IMR-90 (cell line): ENCODE data around the gene RNPEPL1. TPM values are rescaled to one million over a fixed set of nuclear protein-coding genes. Genes with fewer than 3 reads are reported as not detected.
A peak's percentile ranks its signal among the peaks of the same experiment; 100 is the strongest.

Experiments
- ATAC-seq: fragments of 200-7000 bp; cut with Tn5 transposase; 2 replicates; pipeline ENCODE4 v1.9.1; 2020; ENCODE audit warnings: low read depth, mild to moderate bottlenecking, moderate library complexity
- BruUV-seq: library from RNA; stranded (reverse); fragments of 400-500 nt; replicated peaks from 2 replicates; lab custom pipeline; 2021; lab: Mats Ljungman, UMichigan
- CTCF ChIA-PET: fragments of 300-600 bp; formaldehyde crosslinking; extraction: SDS; loops from one replicate; lab custom pipeline; 2021; ENCODE audit warnings: antibody characterized with exemption; lab: Yijun Ruan, JAX
- POLR2A ChIA-PET: fragments of 300-600 bp; sonication (Branson Sonifier 250); formaldehyde crosslinking; loops from one replicate; lab custom pipeline; 2022; ENCODE audit warnings: antibody characterized with exemption; ENCODE audit not compliant: unreplicated experiment; lab: Charles Lee
- DNase-seq: peaks from one replicate; pipeline ENCODE4 v3.0.0; 2013
- H2AFZ ChIP-seq: replicated peaks from 2 replicates; pipeline ENCODE3; 2013; ENCODE audit warnings: low read length, mild to moderate bottlenecking; ENCODE audit not compliant: poor library complexity
- H2AK5ac ChIP-seq: 2 replicates; pipeline ENCODE4 v1.6.1; 2013; ENCODE audit warnings: low read depth, low read length, inconsistent platforms
- H2AK9ac ChIP-seq: replicated peaks from 2 replicates; pipeline ENCODE3; 2013; ENCODE audit warnings: mild to moderate bottlenecking, low read depth, low read length, moderate library complexity; ENCODE audit not compliant: poor library complexity
- H2BK120ac ChIP-seq: 2 replicates; pipeline ENCODE4 v1.6.1; 2013; ENCODE audit warnings: low read depth, low read length, inconsistent platforms
- H2BK15ac ChIP-seq: 3 replicates; pipeline ENCODE4 v1.6.1; 2013; ENCODE audit warnings: low read depth, low read length, inconsistent platforms
- H2BK20ac ChIP-seq: 2 replicates; pipeline ENCODE4 v1.6.1; 2013; ENCODE audit warnings: low read depth, mild to moderate bottlenecking, inconsistent platforms, low read length, moderate library complexity
- H2BK5ac ChIP-seq: 2 replicates; pipeline ENCODE4 v1.6.1; 2013; ENCODE audit warnings: mild to moderate bottlenecking, low read depth, low read length, inconsistent platforms; ENCODE audit not compliant: poor library complexity, severe bottlenecking
- H3K14ac ChIP-seq: replicated peaks from 2 replicates; pipeline ENCODE4 v1.6.1; 2013; ENCODE audit warnings: low read depth, low read length, inconsistent platforms
- H3K18ac ChIP-seq: 2 replicates; pipeline ENCODE4 v1.6.1; 2013; ENCODE audit warnings: low read depth, low read length, control low read depth
- H3K23ac ChIP-seq: 2 replicates; pipeline ENCODE4 v1.6.1; 2013; ENCODE audit warnings: low read depth, low read length, inconsistent platforms
- H3K27ac ChIP-seq: 2 replicates; pipeline ENCODE4 v1.5.1; 2013; ENCODE audit warnings: mild to moderate bottlenecking, control low read depth, low read length; ENCODE audit not compliant: insufficient read depth
- H3K27me3 ChIP-seq: 2 replicates; pipeline ENCODE4 v1.6.1; 2013; ENCODE audit warnings: low read length; ENCODE audit not compliant: control insufficient read depth, insufficient read depth
- H3K36me3 ChIP-seq: 2 replicates; pipeline ENCODE4 v1.6.1; 2013; ENCODE audit warnings: low read length, mixed read lengths; ENCODE audit not compliant: control insufficient read depth, insufficient read depth
- H3K4ac ChIP-seq: 2 replicates; pipeline ENCODE4 v1.6.1; 2013; ENCODE audit warnings: low read depth, low read length, inconsistent platforms
- H3K4me1 ChIP-seq: 2 replicates; pipeline ENCODE4 v1.6.1; 2013; ENCODE audit warnings: low read length, mixed read lengths; ENCODE audit not compliant: control insufficient read depth, insufficient read depth
- H3K4me2 ChIP-seq: 2 replicates; pipeline ENCODE4 v1.6.1; 2013; ENCODE audit warnings: low read depth, mild to moderate bottlenecking, control low read depth, low read length, moderate library complexity
- H3K4me3 ChIP-seq: 2 replicates; pipeline ENCODE4 v1.5.1; 2013; ENCODE audit warnings: low read depth, mild to moderate bottlenecking, control low read depth, low read length, moderate library complexity; ENCODE audit not compliant: insufficient read depth
- H3K56ac ChIP-seq: 2 replicates; pipeline ENCODE4 v1.6.1; 2013; ENCODE audit warnings: low read length, inconsistent platforms; ENCODE audit not compliant: insufficient read depth; ENCODE audit errors: extremely low read depth
- H3K79me1 ChIP-seq, 2 experiments: 2 replicates each; pipeline ENCODE4 v1.6.1; 2013; ENCODE audit warnings: low read length in 2 of 2, inconsistent platforms in 1 of 2, low read depth in 1 of 2
- H3K9ac ChIP-seq: 2 replicates; pipeline ENCODE4 v1.6.1; 2013; ENCODE audit warnings: low read depth, low read length, control low read depth
- H3K9me1 ChIP-seq: 2 replicates; pipeline ENCODE4 v1.6.1; 2013; ENCODE audit warnings: low read length, inconsistent platforms; ENCODE audit not compliant: insufficient read depth
- H3K9me3 ChIP-seq: 2 replicates; pipeline ENCODE4 v1.6.1; 2013; ENCODE audit warnings: low read length; ENCODE audit not compliant: control insufficient read depth, insufficient read depth
- H4K20me1 ChIP-seq: 2 replicates; pipeline ENCODE4 v1.6.1; 2013; ENCODE audit warnings: low read length, inconsistent platforms; ENCODE audit not compliant: insufficient read depth
- H4K5ac ChIP-seq: 2 replicates; pipeline ENCODE4 v1.6.1; 2013; ENCODE audit warnings: mild to moderate bottlenecking, low read depth, low read length, control low read depth
- H4K8ac ChIP-seq, 2 experiments: 2 replicates each; pipeline ENCODE4 v1.6.1; 2013; ENCODE audit warnings: low read depth in 2 of 2, low read length in 2 of 2, control low read depth in 1 of 2, inconsistent platforms in 1 of 2
- H4K91ac ChIP-seq: 2 replicates; pipeline ENCODE4 v1.6.1; 2013; ENCODE audit warnings: low read depth, low read length, inconsistent platforms; ENCODE audit not compliant: insufficient read depth
- MXI1 ChIP-seq: IDR thresholded peaks from 2 replicates; pipeline ENCODE4 v1.6.1; 2012; ENCODE audit warnings: low read depth, mild to moderate bottlenecking, low read length, moderate library complexity, borderline replicate concordance
- WGBS, 2 experiments: methylation state at CpG; one replicate each; pipeline versions ENCODE4 v1.1.5 to v1.1.7; 2013; ENCODE audit warnings: missing lambda C conversion rate in 2 of 2; ENCODE audit not compliant: insufficient read length in 1 of 2; ENCODE audit errors: extremely low coverage in 2 of 2; 5-methylcytosine and 5-hydroxymethylcytosine counted together
- dilution Hi-C: fragments of 300-500 bp; cut with HindIII; formaldehyde crosslinking; loops from one replicate; pipeline ENCODE4 v1.14.3; 2018; ENCODE audit warnings: low sequenced_read_pairs; ENCODE audit not compliant: unreplicated experiment
- in situ Hi-C: fragments of 300-500 bp; cut with MboI; formaldehyde crosslinking; loops from 3 replicates; pipeline ENCODE4 v1.14.3; 2019; ENCODE audit warnings: low sequenced_read_pairs, inconsistent platforms, mixed read lengths
- intact Hi-C: fragments of 100-400 bp; cut with micrococcal nuclease; formaldehyde crosslinking; loops from 2 replicates; pipeline ENCODE4 v1.10.0; 2022
- polyA plus RNA-seq, 3 experiments: library from polyadenylated mRNA; depleted of rRNA; stranded (reverse); fragments of >200 nt; gene quantifications; 2 replicates each; pipeline ENCODE4 v1.2.3, GENCODE V29; 2012; ENCODE audit warnings: low replicate concordance in 1 of 3
- total RNA-seq: library from RNA; depleted of rRNA; stranded (reverse); fragments of >200 nt; gene quantifications from 2 replicates; pipeline ENCODE4 v1.2.3, GENCODE V29; 2012

The RNPEPL1 gene
- total and polyA plus RNA-seq, 2 of the 4 experiments (the other 2 are of a cell fraction), result 3.8 to 18.7 TPM

- POLR2A ChIA-PET, result no interaction called here
- Histone ChIP-seq H4K91ac (no peak overlapping the region), H3K27me3 (no peaks in the 10 kb centered on the region), H3K27ac (no peak overlapping the region), H2BK5ac (no peak overlapping the region), H2BK120ac (no peak overlapping the region), H2AK5ac (no peak overlapping the region), H4K8ac (no peak overlapping the region), H2AFZ (no peak overlapping the region), H3K79me1 (no peaks in the 10 kb centered on the region), H3K4me1 (no peaks in the 10 kb centered on the region), H3K4me2 (no peak overlapping the region), H3K4ac (no peak overlapping the region), H2AK9ac (peak overlapping the region; percentile 16), H3K14ac (no peak overlapping the region), H3K56ac (no peak overlapping the region), H3K4me3 (no peak overlapping the region), H2BK15ac (no peak overlapping the region), H3K18ac (no peak overlapping the region), H3K9ac (no peak overlapping the region), H3K23ac (no peak overlapping the region; the same call in 1 of the 2 replicates), H4K20me1 (no peaks in the 10 kb centered on the region), H3K36me3 (no peaks in the 10 kb centered on the region), H3K9me1 (no peaks in the 10 kb centered on the region), H4K5ac (no peak overlapping the region), H2BK20ac (no peak overlapping the region), H3K9me3 (no peaks in the 10 kb centered on the region; the same call in none of the 2 replicates)
- ATAC-seq (no peak), DNase-seq (no peak)
- WGBS, 2 experiments, result no CpG with 5 or more reads among the region's 7 CpGs
- no TSS peak for BruUV-seq
- intact Hi-C loops (no loop called here), in situ Hi-C loops (no loop called here), dilution Hi-C loops (no loop called here)
- TF ChIP-seq MXI1, result no peak
- CTCF ChIA-PET, result no interaction called here
Measured at GRCh38 chr2:240620859-240621258, 52.6 kb downstream of the RNPEPL1 start.
